Measurements from ENCODE around the gene MGAT5.

The MGAT5 gene

DNA sequence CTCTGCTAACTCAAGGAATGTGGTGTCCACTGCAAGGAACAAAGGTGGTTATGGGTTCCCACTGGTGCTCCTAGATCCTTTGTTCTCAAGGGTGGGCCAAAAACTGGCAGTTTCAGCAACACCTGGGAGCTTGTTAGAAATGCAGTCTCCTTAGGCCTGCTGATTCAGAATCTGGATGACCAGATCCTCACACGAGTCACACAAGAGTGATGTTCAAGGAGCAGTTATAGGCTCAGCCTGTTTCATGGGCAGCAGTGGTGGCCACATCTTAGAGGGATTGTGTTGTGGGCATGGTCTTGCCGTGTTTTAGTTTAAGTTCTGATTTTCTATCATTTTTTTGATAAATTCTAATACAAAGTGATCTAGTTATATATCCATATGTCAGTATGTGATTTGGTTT, 28.7 kb upstream of the MGAT5 start:
- no peak for DNase-seq
- ATAC-seq (replicated peaks) = no peak
- peaks cover 38 to 74% of the 10 kb centered on the region in 2 donors for H3K4me1 Mint-ChIP-seq
- H3K36me3 Mint-ChIP-seq = peaks cover 4 to 19% of the 10 kb centered on the region in 2 donors
- H3K27ac Mint-ChIP-seq = no peak overlapping the region
- peaks cover 4 to 5% of the 10 kb centered on the region in 2 donors for H3K9me3 Mint-ChIP-seq
- H3K4me3 Mint-ChIP-seq = no peak overlapping the region
- H3K27me3 Mint-ChIP-seq = no peaks in the 10 kb centered on the region

GRCh38 chr2:134225841-134226240, 28.0 kb upstream of the MGAT5 start:
- H3K27ac Mint-ChIP-seq = no peak overlapping the region
- no peak overlapping the region for H3K4me3 Mint-ChIP-seq
- peaks cover 4 to 5% of the 10 kb centered on the region in 2 donors for H3K9me3 Mint-ChIP-seq
- H3K36me3 Mint-ChIP-seq = peaks cover 4 to 19% of the 10 kb centered on the region in 2 donors
- H3K4me1 Mint-ChIP-seq = peaks cover 35 to 74% of the 10 kb centered on the region in 2 donors
- ATAC-seq (replicated peaks) (no peak), DNase-seq (no peak)
- no peaks in the 10 kb centered on the region for H3K27me3 Mint-ChIP-seq

- ATAC-seq (replicated peaks) = no peak
- H3K36me3 Mint-ChIP-seq = peaks cover 4 to 19% of the 10 kb centered on the region in 2 donors
- H3K9me3 Mint-ChIP-seq = peaks cover 4 to 5% of the 10 kb centered on the region in 2 donors
- H3K4me1 Mint-ChIP-seq = peaks cover 31 to 74% of the 10 kb centered on the region in 2 donors
- no peak overlapping the region for H3K4me3 Mint-ChIP-seq
- DNase-seq = no peak
- H3K27ac Mint-ChIP-seq = no peak overlapping the region
- H3K27me3 Mint-ChIP-seq = no peaks in the 10 kb centered on the region
Measured at GRCh38 chr2:134226601-134227000, 27.3 kb upstream of the MGAT5 start.

- no peak for DNase-seq
- Mint-ChIP-seq H3K4me3 (no peak overlapping the region), H3K9me3 (peaks cover 8 to 9% of the 10 kb centered on the region in 2 donors), H3K27ac (peak overlapping the region; percentile 3), H3K4me1 (peaks cover 41 to 81% of the 10 kb centered on the region in 2 donors), H3K36me3 (peaks cover 4 to 24% of the 10 kb centered on the region in 2 donors), H3K27me3 (no peaks in the 10 kb centered on the region)
- ATAC-seq (replicated peaks) = no peak
Measured at GRCh38 chr2:134227666-134228065, 26.2 kb upstream of the MGAT5 start.

DNA sequence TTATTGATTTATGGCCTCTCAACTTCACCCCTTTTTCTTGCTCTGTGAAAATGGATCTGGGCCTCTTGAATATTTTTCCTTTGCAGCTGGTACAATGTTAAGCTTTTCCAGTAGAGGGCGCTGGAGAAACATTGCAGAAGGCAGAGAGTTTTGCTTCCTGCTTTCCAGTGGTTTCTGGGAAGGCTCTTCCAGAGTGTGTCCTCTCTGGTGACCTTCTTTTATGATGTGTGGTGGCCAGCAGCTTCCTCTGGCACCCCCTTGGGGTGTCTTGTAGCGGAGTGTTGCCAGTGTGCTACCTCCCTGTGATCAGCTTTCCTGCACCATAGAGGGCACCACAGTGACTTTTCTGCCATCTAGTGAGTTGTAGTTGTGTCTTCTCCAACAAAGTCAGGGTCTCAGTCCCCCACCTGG, 25.4 kb upstream of the MGAT5 start:
- no peak for ATAC-seq (replicated peaks)
- H3K27ac Mint-ChIP-seq = peak overlapping the region; percentile 14
- DNase-seq = no peak
- H3K27me3 Mint-ChIP-seq = no peaks in the 10 kb centered on the region
- peaks cover 49 to 90% of the 10 kb centered on the region in 2 donors for H3K4me1 Mint-ChIP-seq
- H3K4me3 Mint-ChIP-seq = no peak overlapping the region
- H3K9me3 Mint-ChIP-seq = peaks cover 8 to 9% of the 10 kb centered on the region in 2 donors
- H3K36me3 Mint-ChIP-seq = peaks cover 4 to 24% of the 10 kb centered on the region in 2 donors

GRCh38 chr2:134229540-134229939, 24.3 kb upstream of the MGAT5 start:
- Mint-ChIP-seq H3K27me3 (no peaks in the 10 kb centered on the region), H3K36me3 (peaks cover 4 to 24% of the 10 kb centered on the region in 2 donors), H3K4me1 (peaks cover 60 to 92% of the 10 kb centered on the region in 2 donors), H3K27ac (peak overlapping the region; percentile 91), H3K4me3 (no peak overlapping the region), H3K9me3 (peaks cover 8 to 9% of the 10 kb centered on the region in 2 donors)
- DNase-seq (no peak), ATAC-seq (replicated peaks) (no peak)

DNA sequence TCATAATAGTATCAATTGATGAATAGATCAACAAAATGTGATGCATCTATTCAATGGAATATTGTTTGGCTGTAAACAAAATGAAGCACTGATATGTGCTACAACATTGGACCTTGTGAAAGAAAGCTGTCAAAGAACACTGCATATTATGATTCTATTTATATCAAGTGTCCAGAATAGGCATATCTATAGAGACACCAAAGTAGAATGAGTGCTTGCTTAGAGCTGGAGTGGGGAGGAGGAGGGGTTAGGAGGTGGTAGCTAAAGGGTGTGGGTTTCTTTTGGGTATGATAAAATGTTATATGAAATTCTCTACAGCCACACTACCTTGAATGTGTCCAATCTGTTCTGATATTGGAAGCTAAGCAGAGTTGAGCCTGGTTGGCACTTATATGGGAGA, 23.0 kb upstream of the MGAT5 start:
- peaks cover 4 to 29% of the 10 kb centered on the region in 2 donors for H3K36me3 Mint-ChIP-seq
- ATAC-seq (replicated peaks) (no peak), DNase-seq (no peak)
- H3K4me3 Mint-ChIP-seq = no peak overlapping the region
- H3K27ac Mint-ChIP-seq = no peak overlapping the region
- peaks cover 8 to 9% of the 10 kb centered on the region in 2 donors for H3K9me3 Mint-ChIP-seq
- H3K27me3 Mint-ChIP-seq = no peaks in the 10 kb centered on the region
- H3K4me1 Mint-ChIP-seq = peaks cover 61 to 92% of the 10 kb centered on the region in 2 donors

- peak overlapping the region; percentile 86 for H3K27ac Mint-ChIP-seq
- DNase-seq (no peak), ATAC-seq (replicated peaks) (no peak)
- peaks cover 60 to 92% of the 10 kb centered on the region in 2 donors for H3K4me1 Mint-ChIP-seq
- no peaks in the 10 kb centered on the region for H3K27me3 Mint-ChIP-seq
- peaks cover 4 to 34% of the 10 kb centered on the region in 2 donors for H3K36me3 Mint-ChIP-seq
- H3K9me3 Mint-ChIP-seq = peaks cover 8 to 9% of the 10 kb centered on the region in 2 donors
- peak overlapping the region; percentile 1 to 51 for H3K4me3 Mint-ChIP-seq
Measured at GRCh38 chr2:134231301-134231964, 22.4 kb upstream of the MGAT5 start.

DNA sequence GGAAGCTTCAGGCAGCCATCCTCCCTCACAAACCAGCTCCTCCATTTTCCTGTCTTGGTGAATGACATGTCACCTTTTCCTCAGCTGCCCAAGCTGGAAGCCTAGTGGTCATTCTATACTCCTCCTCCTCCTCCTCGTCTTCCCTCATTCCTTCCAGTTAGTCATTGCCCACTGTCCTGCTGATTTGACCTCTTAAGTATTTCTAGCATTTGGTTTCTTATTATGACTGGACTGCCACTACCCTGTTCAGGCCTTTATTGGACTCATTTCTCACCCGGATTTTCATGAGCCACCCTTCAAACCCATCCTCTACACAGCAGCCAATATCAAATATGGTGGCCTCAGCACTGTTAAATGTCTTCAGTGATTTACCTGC, 21.9 kb upstream of the MGAT5 start:
- ATAC-seq (replicated peaks) = no peak
- no peak for DNase-seq
- Mint-ChIP-seq H3K27me3 (no peaks in the 10 kb centered on the region), H3K36me3 (peaks cover 4 to 40% of the 10 kb centered on the region in 2 donors), H3K4me3 (peak overlapping the region; percentile 1 to 51), H3K4me1 (peaks cover 60 to 92% of the 10 kb centered on the region in 2 donors), H3K9me3 (peaks cover 8 to 9% of the 10 kb centered on the region in 2 donors), H3K27ac (peak overlapping the region; percentile 86)

DNA sequence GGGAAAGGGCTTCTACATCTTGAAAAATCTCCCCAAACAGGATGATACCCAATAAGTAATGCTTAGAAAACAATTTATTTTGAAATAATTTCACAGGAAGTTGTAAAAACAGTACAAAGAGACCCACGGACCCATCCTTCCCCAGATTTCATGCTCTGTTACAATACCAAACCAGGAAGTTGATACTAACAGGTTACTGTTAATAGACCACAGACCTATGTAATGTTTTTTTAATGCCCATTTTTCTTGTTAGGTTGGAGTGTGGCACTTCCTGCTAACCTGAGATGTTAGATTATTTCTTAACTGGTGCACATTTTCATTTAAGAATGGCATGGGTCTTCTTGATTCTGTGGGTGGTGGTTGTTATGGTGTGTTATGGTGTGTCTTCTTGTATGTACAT, 21.4 kb upstream of the MGAT5 start:
- peaks cover 4 to 42% of the 10 kb centered on the region in 2 donors for H3K36me3 Mint-ChIP-seq
- peaks cover 58 to 91% of the 10 kb centered on the region in 2 donors for H3K4me1 Mint-ChIP-seq
- H3K27ac Mint-ChIP-seq = peak overlapping the region; percentile 86
- no peak for DNase-seq
- ATAC-seq (replicated peaks) = no peak
- no peaks in the 10 kb centered on the region for H3K27me3 Mint-ChIP-seq
- peak overlapping the region; percentile 55 to 57 for H3K4me3 Mint-ChIP-seq
- peaks cover 8 to 9% of the 10 kb centered on the region in 2 donors for H3K9me3 Mint-ChIP-seq

DNA sequence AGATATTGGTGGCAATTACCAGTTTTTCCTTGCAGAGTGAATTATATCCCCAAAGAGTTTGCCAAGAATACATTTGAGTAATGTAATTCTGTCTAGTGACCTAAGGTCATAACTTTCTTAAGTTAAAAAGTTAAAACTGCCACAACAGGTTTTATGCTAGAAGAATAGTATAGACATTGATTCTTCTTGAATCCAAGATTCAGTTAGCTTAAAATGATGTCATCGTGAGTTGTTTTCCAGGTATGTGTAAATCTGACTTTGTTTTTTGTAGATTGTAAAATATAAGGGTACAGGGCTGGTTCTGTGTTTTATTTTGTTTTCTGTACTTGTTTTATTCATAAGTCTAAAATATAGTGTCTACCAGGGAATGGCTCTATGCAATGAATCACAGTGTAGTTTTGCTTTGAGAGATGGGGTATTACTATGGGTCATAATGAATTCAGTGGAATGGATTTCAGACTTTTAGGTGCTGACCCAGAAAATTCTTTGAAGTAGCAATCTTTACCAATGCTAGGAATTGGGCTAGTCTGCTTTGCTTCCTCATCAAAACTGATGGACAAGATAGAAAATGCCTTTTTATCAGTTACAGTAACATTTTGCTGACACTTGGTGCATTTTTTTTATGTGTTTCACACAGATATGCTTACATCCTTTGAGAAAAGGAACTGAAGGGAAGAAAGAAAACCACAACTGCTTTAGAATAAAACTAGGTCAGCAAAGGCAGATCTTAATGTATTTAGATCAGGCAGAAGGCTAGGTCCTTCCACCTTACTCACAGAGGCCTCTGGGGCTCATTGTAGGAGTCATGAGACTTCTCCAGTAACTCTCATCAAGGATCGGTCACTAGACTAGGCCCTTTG, 20.8 kb upstream of the MGAT5 start:
- Mint-ChIP-seq H3K36me3 (peaks cover 4 to 36% of the 10 kb centered on the region in 2 donors), H3K9me3 (peaks cover 8 to 9% of the 10 kb centered on the region in 2 donors), H3K4me3 (peak overlapping the region; percentile 55 to 57), H3K27me3 (no peaks in the 10 kb centered on the region), H3K27ac (peak overlapping the region; percentile 86), H3K4me1 (peaks cover 53 to 89% of the 10 kb centered on the region in 2 donors)
- DNase-seq (no peak), ATAC-seq (replicated peaks) (peak; percentile 63 to 68)

DNA sequence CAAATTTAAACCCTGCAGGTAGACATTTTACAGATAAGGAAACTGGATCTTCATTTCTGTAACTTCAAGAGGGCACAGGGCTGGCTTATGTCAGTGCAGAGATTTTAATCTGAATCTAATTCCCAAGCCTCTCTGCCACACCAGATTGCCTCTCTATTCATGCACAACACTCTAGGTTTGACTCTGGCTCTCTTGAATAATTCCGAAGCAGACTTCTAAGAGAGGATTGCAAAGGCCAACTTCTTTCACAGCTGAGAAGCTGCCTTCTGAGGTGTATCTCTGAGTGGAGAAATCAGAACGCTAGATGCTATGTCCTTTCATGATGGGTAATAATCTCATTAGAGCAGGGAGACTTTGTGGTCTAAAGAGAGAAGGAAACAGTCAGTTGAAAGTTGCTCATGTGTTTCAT, 20.1 kb upstream of the MGAT5 start:
- Mint-ChIP-seq H3K27ac (peak overlapping the region; percentile 86), H3K9me3 (peaks cover 8 to 9% of the 10 kb centered on the region in 2 donors), H3K36me3 (peaks cover 4 to 32% of the 10 kb centered on the region in 2 donors), H3K4me1 (peaks cover 52 to 91% of the 10 kb centered on the region in 2 donors), H3K4me3 (peak overlapping the region; percentile 3 to 57), H3K27me3 (no peaks in the 10 kb centered on the region)
- peak; percentile 61 for DNase-seq
- ATAC-seq (replicated peaks) = peak; percentile 88

GRCh38 chr2:134234535-134234934, 19.3 kb upstream of the MGAT5 start:
- Mint-ChIP-seq H3K27me3 (no peaks in the 10 kb centered on the region), H3K36me3 (peaks cover 6 to 33% of the 10 kb centered on the region in 2 donors), H3K27ac (peak overlapping the region; percentile 86), H3K4me1 (peaks cover 56 to 93% of the 10 kb centered on the region in 2 donors), H3K9me3 (peaks cover 6 to 8% of the 10 kb centered on the region in 2 donors), H3K4me3 (no peak overlapping the region)
- no peak for DNase-seq
- ATAC-seq (replicated peaks) = no peak

DNA sequence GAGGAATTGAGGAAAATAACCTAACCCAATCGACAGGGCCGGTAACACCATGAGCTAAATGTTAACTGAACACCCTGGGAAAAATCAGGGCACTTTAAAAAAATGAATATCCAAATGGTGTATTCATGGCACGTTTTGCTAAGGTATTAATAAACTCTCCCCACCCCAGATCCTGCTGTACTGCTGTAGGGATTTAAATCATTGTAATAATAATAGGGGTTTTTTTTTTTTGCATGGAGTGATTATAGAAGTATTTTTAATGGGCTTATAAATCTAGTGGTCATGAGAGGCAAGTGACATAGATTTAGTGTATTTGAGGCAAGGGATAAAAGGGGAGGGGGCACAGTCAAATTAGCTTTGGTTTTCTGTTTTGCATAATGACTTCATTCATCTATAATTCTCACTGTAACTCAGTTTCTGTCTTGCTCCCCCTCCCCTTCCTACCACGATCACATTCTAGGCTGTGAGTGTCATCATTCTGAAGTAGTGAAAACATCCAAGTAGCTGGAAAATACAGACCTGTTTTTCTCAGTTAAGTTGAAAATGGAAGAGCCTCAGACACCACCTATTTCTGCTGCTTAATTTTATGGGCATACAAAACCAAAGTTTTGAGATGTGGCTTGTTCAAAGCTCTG, 18.2 kb upstream of the MGAT5 start:
- Mint-ChIP-seq H3K27ac (no peak overlapping the region), H3K4me3 (no peak overlapping the region), H3K4me1 (peaks cover 56 to 90% of the 10 kb centered on the region in 2 donors), H3K36me3 (peaks cover 3 to 30% of the 10 kb centered on the region in 2 donors), H3K9me3 (peaks cover 3 to 4% of the 10 kb centered on the region in 2 donors), H3K27me3 (no peaks in the 10 kb centered on the region)
- ATAC-seq (replicated peaks) (no peak), DNase-seq (no peak)
